Left colon (tissue), 2 donors: ENCODE measurements around the gene ZIK1. TPM values are rescaled to one million over a fixed set of nuclear protein-coding genes. Genes with fewer than 3 reads are reported as not detected.

Experiments
- ATAC-seq: fragments of 200-7000 bp; cut with Tn5 transposase; one replicate; pipeline ENCODE4 v1.9.1; 2020; ENCODE audit warnings: mild to moderate bottlenecking, moderate library complexity
- DNase-seq, 2 donors: peaks; one replicate each; pipeline ENCODE4 v3.0.0-alpha.2; 2020
- intact Hi-C, 2 donors: fragments of 100-400 bp; cut with DNase I in 1 of 2; cut with micrococcal nuclease in 1 of 2; formaldehyde crosslinking; loops; one replicate each; pipeline versions ENCODE4 v1.11.2 to v1.14.0; 2022; cut with DNase I, micrococcal nuclease
- long read RNA-seq: library from polyadenylated mRNA; unstranded; transcript quantifications from one replicate; pipeline ENCODE4 v2.0.0, GENCODE V29; 2021
- total RNA-seq, 2 donors: library from RNA; stranded (reverse); fragmentation: NEBNext Ultra II Directional; extraction: Animal tissue kit (Norgen Biotek cat#: 25700); gene quantifications; one replicate each; pipeline ENCODE4 v1.2.1, GENCODE V29; 2021
- donor health status: DM: no; HTN: no; CAD: no.
- donor health status: DM: yes; HTN: yes; CAD: no.

Gene ZIK1
- total RNA-seq: 1 to 10 TPM in 1 of 2 donors, under 1 TPM in 1; 0.95 to 1.5 TPM
- long read RNA-seq: 0 reads

GRCh38 chr19:57583521-57584416 is at the start of gene ZIK1:
Gene ZIK1, plus strand, starts transcription at chr19:57584145. Its CDS starts 212 bp downstream, at chr19:57584357.
- DNase-seq (peak; percentile 75 to 87), ATAC-seq (peak; percentile 44)
- intact Hi-C loops: no loop called here

DNA sequence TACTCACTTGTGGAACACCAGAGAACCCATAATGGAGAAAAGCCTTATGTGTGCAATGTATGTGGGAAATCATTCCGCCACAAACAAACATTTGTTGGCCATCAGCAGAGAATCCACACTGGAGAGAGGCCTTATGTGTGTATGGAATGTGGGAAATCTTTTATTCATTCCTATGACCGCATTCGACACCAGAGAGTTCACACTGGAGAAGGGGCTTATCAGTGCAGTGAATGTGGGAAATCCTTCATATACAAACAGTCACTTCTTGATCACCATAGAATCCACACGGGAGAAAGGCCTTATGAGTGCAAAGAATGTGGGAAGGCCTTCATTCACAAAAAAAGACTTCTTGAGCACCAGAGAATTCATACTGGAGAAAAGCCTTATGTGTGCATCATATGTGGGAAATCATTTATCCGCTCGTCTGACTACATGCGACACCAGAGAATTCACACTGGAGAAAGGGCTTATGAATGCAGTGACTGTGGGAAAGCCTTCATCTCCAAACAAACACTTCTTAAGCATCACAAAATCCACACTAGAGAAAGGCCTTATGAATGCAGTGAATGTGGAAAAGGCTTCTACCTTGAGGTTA is 45.9 kb upstream of the ZIK1 start:
- no peak for DNase-seq
- ATAC-seq: no peak
- intact Hi-C loops: no loop called here

DNA sequence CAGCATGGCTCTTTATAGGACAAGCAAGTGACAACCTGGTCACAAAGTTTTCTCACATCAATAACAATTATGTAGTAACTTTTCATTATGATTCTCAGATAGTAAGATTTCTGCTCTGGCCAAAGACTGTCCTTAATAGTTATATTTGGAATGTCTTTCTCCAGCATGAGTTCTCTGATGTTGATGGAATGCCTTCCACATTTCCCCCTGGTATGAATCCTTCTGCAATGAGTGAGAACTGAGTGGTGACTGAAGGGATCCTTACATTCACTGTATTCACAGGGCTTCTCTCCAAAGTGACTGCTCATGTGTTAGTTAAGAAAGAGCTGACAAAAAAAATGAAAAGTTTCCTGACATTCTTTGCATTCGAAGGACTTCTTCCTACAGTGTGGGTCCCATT is 37.4 kb upstream of the ZIK1 start:
- no peak for DNase-seq
- intact Hi-C loops: no loop called here
- no peak for ATAC-seq

- ATAC-seq: no peak
- no peak for DNase-seq
- intact Hi-C loops: no loop called here
Measured at GRCh38 chr19:57552432-57552831, 31.5 kb upstream of the ZIK1 start.

DNA sequence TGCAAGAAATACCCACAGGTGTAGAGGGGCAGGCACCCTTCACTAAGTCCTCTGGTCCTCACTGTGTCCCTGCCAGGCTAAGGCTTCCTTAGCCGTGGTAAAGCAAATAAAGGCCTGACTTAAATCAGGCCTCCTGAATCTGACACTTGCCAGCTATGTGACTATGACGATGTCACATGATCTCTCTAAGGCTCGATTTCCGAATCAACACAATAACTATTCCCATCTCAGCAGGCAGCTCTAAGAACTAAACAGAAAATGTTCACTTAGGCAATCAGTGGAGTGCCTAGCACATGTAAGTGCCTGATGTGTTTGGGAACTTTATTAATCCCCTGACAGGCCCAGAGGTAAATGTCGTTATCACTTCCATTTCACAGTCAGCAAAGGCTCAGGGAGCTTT is 26.3 kb upstream of the ZIK1 start:
- DNase-seq: no peak
- intact Hi-C loops: no loop called here
- no peak for ATAC-seq

DNA sequence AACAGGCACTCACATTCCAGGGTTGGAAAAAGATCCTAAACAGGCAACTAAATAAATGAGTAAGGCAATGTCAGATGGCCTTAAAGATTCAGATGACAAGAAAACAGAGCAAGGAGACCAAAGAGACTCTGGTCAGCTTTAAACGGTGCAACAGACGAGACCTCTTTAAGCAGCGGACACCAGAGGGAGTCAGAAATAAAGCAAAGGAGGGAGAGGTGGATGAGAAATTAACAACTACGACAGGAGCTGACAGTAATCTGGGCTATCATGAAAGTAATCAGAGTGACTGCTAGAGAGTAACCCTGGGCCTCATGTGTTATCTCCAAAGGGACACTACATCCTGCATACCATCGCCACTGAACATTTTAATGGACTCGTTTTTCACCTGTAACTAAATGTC is 25.4 kb upstream of the ZIK1 start:
- no peak for DNase-seq
- intact Hi-C loops: no loop called here
- ATAC-seq: no peak

DNA sequence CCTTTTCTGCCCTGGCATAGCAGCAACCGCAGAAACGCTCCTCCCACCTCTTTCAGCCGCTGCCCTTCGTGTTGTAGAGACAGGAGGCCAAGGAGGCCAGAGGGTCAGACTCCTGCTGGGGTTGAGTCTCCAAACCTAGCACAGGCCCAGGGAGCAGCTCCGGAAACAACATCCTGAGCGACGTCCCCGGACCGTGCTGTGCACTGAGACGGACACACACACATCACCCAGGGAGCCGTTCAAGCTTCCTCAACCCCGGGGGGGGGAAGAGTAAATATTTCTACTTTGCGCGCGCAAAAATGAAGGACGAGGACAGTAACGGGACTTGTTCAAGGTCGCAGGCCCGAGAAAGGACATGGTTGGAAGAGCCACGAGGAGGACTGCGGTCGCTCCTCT is 24.9 kb upstream of the ZIK1 start:
- intact Hi-C loops: no loop called here
- DNase-seq (peak in 1 of 2 donors; percentile 16), ATAC-seq (peak; percentile 41)

GRCh38 chr19:57559404-57560025 is 24.4 kb upstream of the ZIK1 start, which contains the start of gene ZNF550:
Gene ZNF550, minus strand, starts transcription at chr19:57559863. Its CDS starts 181 bp downstream, at chr19:57559682.
- peak; percentile 90 to 95 for DNase-seq
- intact Hi-C loops: no loop called here
- peak; percentile 100 for ATAC-seq

DNA sequence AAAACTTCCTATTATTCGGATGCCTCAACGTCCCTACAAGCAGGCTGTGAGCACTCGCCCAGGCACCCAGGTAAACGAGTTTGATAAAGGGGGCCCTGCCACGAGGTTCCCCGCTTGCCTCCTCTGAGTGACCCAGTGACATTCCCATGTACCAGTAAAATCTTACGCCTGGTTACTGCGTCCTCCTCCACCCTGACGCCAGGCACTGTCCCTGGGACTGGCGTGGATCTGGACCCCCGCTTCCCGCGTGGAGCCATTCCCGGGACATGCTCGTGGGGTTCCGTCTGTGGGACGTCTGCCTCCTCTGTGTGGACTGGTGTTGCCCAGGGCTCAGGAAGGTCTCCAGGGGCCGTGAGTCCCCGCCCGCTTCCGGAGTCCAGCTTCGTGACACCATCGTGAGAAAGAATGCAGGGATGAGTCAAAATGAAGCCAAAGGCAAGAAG is 23.9 kb upstream of the ZIK1 start:
- intact Hi-C loops: no loop called here
- DNase-seq (peak in 1 of 2 donors; percentile 7), ATAC-seq (no peak)

DNA sequence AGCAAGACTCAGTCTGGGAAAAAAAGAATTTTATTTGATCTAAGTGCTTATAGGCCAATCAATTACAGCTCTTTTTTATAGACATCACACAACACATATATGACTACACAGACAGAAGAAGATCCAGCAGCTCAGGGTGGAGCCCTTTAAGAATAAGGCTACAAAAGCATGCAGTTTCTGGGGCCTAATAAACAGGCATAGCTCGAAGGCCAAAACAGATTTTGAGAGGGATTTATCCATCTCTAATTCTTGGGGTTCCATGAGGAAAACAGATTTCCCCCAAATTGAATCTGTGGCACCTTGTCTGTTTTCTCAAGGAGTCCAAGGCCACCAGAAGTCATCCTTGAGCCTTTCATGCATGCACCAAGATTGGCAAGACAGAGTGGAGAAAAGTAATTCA is 20.4 kb upstream of the ZIK1 start:
- ATAC-seq (no peak), DNase-seq (no peak)
- intact Hi-C loops: no loop called here

- intact Hi-C loops: no loop called here
- no peak for DNase-seq
- ATAC-seq: no peak
Measured at GRCh38 chr19:57566396-57567265, 17.3 kb upstream of the ZIK1 start.

- intact Hi-C loops: no loop called here
- no peak for ATAC-seq
Measured at GRCh38 chr19:57570707-57571106, 13.2 kb upstream of the ZIK1 start.

GRCh38 chr19:57572415-57572947 is 11.5 kb upstream of the ZIK1 start:
- DNase-seq (no peak), ATAC-seq (no peak)
- intact Hi-C loops: no loop called here

More at GRCh38 chr19:57570707-57571106, 13.2 kb upstream of the ZIK1 start:
- DNase-seq: no peak

GRCh38 chr19:57576661-57577060 is 7.3 kb upstream of the ZIK1 start:
- intact Hi-C loops: no loop called here
- no peak for DNase-seq
- no peak for ATAC-seq

DNA sequence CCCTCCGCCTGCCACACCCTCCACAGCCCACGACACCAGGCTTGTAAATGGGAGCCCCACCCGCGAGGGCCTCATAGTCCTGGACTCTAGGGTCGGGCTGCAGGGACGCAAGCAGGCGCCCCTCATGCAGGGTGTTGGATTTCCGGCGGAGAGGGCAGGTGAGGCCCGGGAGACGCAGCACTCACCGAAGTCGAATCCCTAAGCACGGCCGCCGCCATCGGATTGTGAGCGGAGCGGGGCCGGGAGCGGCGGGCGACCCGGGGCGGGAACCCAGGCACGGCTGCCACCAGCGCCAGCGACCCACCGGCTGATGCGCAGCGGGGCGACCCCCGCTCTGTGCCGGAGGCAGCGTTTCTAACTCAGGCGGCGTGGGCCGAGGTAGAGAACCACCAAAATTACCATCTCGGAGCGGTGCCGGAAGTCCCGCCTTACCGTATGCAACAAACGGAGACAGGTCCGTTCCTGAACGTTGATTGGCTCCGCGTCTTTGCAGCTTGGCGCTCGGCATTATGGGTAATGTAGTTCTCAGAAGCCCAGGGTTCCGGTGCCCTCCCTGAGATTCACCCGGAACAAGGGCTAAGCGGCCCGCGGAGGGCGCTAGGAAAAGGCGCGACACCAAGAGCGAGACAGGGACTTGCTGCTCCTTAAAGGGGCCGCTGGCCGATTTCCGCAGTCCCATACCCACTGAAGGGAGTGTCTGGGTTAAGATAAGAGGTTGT is 5.3 kb upstream of the ZIK1 start, which contains the start of gene ZNF416:
TSS of gene ZNF416 (minus strand) at position 425 of the 719 bp plus-strand sequence. CDS start at position 218, 207 bp downstream.
- intact Hi-C loops: no loop called here
- ATAC-seq: peak; percentile 99
- peak; percentile 97 to 98 for DNase-seq

DNA sequence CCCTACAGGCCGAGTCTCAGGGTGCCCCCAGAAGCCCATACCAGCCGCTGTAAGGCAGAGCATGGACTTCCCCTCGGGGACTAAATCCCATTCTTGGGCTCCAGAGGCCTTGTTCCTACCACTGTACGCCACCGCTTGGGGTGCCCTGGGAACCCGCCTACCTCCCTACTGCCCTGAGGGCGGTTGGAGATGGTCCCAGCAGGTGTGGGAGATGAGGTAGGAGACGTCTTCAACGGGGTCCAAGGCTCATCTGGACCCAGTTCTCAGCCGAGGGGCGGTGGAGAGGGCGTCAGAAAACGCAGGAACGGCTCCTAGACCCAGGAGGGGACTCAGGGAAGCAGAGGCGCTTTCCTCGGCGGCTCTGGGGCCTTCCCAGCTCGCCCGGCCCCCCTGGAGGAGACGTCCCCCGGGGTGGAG is 833 bp upstream of the ZIK1 start:
- intact Hi-C loops: no loop called here
- ATAC-seq: no peak

DNA sequence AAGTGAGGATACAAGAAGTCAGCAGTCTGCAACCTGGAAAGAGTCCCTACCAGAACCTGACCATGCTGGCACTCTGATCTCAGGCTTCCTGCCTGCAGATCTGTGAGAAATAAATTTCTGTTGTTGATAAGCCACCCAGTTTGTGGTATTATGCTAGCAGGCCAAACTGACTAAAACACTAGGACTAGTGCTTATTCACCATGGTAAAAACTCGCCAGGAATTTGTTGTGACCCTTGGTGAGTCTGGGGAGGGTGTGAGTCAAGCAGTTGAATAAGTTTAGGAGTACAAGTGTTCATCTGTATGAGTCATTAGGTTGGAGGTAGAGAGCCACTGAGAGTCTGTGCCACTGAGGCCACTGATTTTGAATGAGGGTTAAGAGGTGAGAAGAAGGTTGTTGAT is 3.6 kb downstream of the ZIK1 start:
- no peak for DNase-seq
- no peak for ATAC-seq
- intact Hi-C loops: no loop called here

More for the DNA sequence above, 833 bp upstream of the ZIK1 start:
- peak in 1 of 2 donors; percentile 7 for DNase-seq

DNA sequence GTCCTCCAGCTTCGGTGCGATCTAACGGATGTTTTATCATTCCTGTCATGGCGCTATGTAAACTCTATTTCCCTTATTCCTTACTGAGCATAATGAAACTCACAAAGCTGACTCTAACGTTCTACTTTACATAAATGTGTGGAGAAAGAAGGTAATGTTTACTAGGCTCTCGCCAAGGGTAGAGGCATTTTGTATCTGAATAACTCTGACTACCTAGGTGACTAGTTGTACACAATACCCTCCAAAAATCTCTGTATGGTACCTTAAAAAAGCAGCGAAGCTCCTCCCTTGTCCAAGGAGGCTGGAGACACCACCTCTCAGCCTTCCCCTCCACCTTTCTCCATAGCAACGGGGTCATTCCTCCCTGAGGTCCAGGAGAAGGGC is 15.4 kb downstream of the ZIK1 start:
- no peak for ATAC-seq
- DNase-seq: no peak
- intact Hi-C loops: no loop called here
